Fibroblast of skin of left biceps (primary cell): Measurements from ENCODE around the gene DNASE1L1.
"Not testable (repeated sequence)": the region's sequence is repeated elsewhere in the genome, so short reads cannot be mapped to it uniquely, and the experiment has no call there.

ENCODE experiments used
- DNase-seq, 2 experiments: peaks; one replicate each; pipeline ENCODE4 v3.0.0-alpha.2; 2013; ENCODE audit warnings: low read depth in 2 of 2

Gene DNASE1L1

GRCh38 chrX:154403858-154404257, 5.2 kb downstream of the DNASE1L1 start:
- no peak for DNase-seq

- DNase-seq = no peak
Measured at GRCh38 chrX:154403192-154403591, 5.9 kb downstream of the DNASE1L1 start.

GRCh38 chrX:154402622-154403127, 6.4 kb downstream of the DNASE1L1 start:
- DNase-seq = no peak

- no peak for DNase-seq
Measured at GRCh38 chrX:154401918-154402621, 7.0 kb downstream of the DNASE1L1 start.

GRCh38 chrX:154401045-154401799, 7.8 kb downstream of the DNASE1L1 start:
- DNase-seq = no peak

GRCh38 chrX:154400369-154400817, 8.7 kb downstream of the DNASE1L1 start:
- DNase-seq = not testable (repeated sequence)

GRCh38 chrX:154399527-154400368, 9.3 kb downstream of the DNASE1L1 start:
- DNase-seq = no peak

- peak in 1 of 2 experiments; percentile 57 for DNase-seq
Measured at GRCh38 chrX:154398668-154399526, 10.2 kb downstream of the DNASE1L1 start.

GRCh38 chrX:154397888-154398667, 11.0 kb downstream of the DNASE1L1 start, which contains the start of gene RPL10:
Gene RPL10 (plus strand): TSS chrX:154398377. CDS start chrX:154398520, 143 bp downstream.
- DNase-seq = peak; percentile 92 to 93

- no peak for DNase-seq
Measured at GRCh38 chrX:154396973-154397887, 11.8 kb downstream of the DNASE1L1 start.

GRCh38 chrX:154396363-154396762, 12.7 kb downstream of the DNASE1L1 start:
- DNase-seq = not testable (repeated sequence)

- DNase-seq = not testable (repeated sequence)
Measured at GRCh38 chrX:154389812-154390747, 19.0 kb downstream of the DNASE1L1 start.

GRCh38 chrX:154388649-154389048, 20.4 kb downstream of the DNASE1L1 start:
- DNase-seq = not testable (repeated sequence)

- DNase-seq = not testable (repeated sequence)
Measured at GRCh38 chrX:154388094-154388493, 21.0 kb downstream of the DNASE1L1 start.

GRCh38 chrX:154384284-154384892, 24.7 kb downstream of the DNASE1L1 start:
- DNase-seq = no peak

- DNase-seq = no peak
Measured at GRCh38 chrX:154383359-154384283, 25.4 kb downstream of the DNASE1L1 start.
